ENCODE data around the gene TCN2. TPM values are rescaled to one million over a fixed set of nuclear protein-coding genes. Genes with fewer than 3 reads are reported as not detected.

TCN2 gene
- total RNA-seq, 1 donor from 2014 or later: 43.4 TPM

DNA sequence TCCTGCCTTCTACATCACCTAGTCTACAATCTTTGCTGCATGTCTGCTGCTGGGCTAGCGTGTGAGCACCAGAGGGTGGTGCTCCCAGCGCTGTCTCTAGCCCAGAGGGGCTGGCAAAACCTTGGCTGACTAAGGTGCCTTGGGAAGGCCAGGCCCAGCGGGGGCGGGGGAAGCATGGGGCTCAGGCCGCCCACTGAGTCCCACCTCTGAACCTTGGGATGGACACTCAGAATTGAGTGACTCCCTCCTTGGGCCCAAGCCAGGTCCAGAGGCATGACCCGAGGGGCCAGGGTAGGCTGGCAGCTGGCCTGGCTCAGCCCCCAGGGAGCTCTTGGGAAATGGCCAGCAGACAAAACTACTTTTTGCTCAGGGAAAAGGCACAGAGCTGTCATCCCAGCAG is 24.9 kb upstream of the TCN2 start:
- Histone ChIP-seq H3K9me3 (no peaks in the 10 kb centered on the region), H3K27me3 (no peaks in the 10 kb centered on the region), H3K27ac (no peak overlapping the region), H3K4me1 (no peaks in the 10 kb centered on the region), H3K4me3 (no peak overlapping the region), H3K36me3 (peaks cover 100% of the 10 kb centered on the region)
- TF ChIP-seq CTCF (IDR thresholded peaks at IDR 0.05): no peak
- ATAC-seq (no peak), DNase-seq (no peak)
- intact Hi-C loops (cut with DNase I): no loop called here

GRCh38 chr22:30582788-30583545 is 24.0 kb upstream of the TCN2 start:
- H3K36me3 ChIP-seq: peaks cover 100% of the 10 kb centered on the region
- intact Hi-C loops (cut with DNase I): no loop called here
- ATAC-seq (no peak), DNase-seq (no peak)
- H3K9me3 ChIP-seq: no peaks in the 10 kb centered on the region
- no peak for TF ChIP-seq CTCF (IDR thresholded peaks at IDR 0.05)
- H3K27ac ChIP-seq: no peak overlapping the region
- no peaks in the 10 kb centered on the region for H3K27me3 ChIP-seq
- no peak overlapping the region for H3K4me3 ChIP-seq
- no peaks in the 10 kb centered on the region for H3K4me1 ChIP-seq

GRCh38 chr22:30584441-30584840 is 22.5 kb upstream of the TCN2 start:
- intact Hi-C loops (cut with DNase I): no loop called here
- no peak for DNase-seq
- Histone ChIP-seq H3K27ac (no peak overlapping the region), H3K4me1 (no peaks in the 10 kb centered on the region), H3K9me3 (no peaks in the 10 kb centered on the region), H3K36me3 (peaks cover 100% of the 10 kb centered on the region), H3K27me3 (no peaks in the 10 kb centered on the region), H3K4me3 (no peak overlapping the region)
- no peak for ATAC-seq
- TF ChIP-seq CTCF (IDR thresholded peaks at IDR 0.05): no peak

- ATAC-seq: no peak
- Histone ChIP-seq H3K4me3 (no peak overlapping the region), H3K27ac (no peak overlapping the region), H3K27me3 (no peaks in the 10 kb centered on the region), H3K4me1 (peaks cover 10% of the 10 kb centered on the region), H3K9me3 (no peaks in the 10 kb centered on the region), H3K36me3 (peaks cover 82% of the 10 kb centered on the region)
- DNase-seq: no peak
- intact Hi-C loops (cut with DNase I): no loop called here
- TF ChIP-seq CTCF (IDR thresholded peaks at IDR 0.05): no peak
Measured at GRCh38 chr22:30586414-30586813, 20.6 kb upstream of the TCN2 start.

DNA sequence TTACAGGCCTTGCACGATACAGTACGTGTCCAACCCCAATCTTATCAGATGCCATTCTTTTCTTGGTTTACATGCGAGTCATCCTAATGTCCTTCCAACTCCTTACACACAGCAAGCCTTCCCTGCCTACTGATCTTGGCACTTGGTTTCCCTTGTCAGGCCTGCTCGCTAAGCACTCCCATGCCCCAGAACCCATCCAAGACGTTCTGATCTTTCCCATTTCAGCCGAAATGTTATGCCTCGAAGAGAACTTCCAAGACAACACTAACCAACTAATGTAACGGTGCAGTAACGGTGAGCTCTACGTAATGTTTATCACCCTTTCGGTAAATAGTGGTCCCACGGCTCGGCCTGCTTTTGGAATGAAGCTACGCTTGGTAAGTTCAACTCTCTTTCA is 15.8 kb upstream of the TCN2 start:
- peaks cover 10% of the 10 kb centered on the region for H3K4me1 ChIP-seq
- peak overlapping the region; percentile 88 for H3K27ac ChIP-seq
- H3K9me3 ChIP-seq: no peaks in the 10 kb centered on the region
- no peaks in the 10 kb centered on the region for H3K27me3 ChIP-seq
- ATAC-seq: no peak
- H3K4me3 ChIP-seq: peak overlapping the region; percentile 95
- peaks cover 34% of the 10 kb centered on the region for H3K36me3 ChIP-seq
- no peak for DNase-seq
- intact Hi-C loops (cut with DNase I): no loop called here
- TF ChIP-seq CTCF (IDR thresholded peaks at IDR 0.05): no peak

Measured in upper lobe of right lung (tissue), 1 donor.